Measurements from ENCODE around the gene C11orf97. TPM values are rescaled to one million over a fixed set of nuclear protein-coding genes. Genes with fewer than 3 reads are reported as not detected.
A peak's percentile ranks its signal among the peaks of the same experiment; 100 is the strongest.

C11orf97 gene
- total and polyA plus RNA-seq, 2 experiments from 2014 or later: not detected

DNA sequence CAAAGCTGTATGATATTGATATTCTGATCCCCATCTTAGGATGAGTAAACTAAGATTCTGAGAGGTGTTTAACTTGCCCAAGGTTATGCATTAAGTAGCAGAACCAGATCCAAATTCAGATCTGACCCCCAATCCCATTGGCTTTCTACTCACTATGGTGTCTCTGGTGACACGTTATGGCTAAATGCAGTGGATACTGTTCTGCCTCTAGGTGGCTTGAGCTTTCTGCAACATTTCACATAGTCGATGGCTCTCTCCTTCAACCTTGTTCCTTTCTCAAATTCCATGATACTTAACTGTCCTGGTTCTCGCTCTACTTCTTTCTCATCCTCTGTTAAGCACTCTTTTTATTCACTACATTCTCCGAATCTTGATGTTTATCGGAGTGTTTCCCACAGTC is 9.4 kb downstream of the C11orf97 start:
- Histone ChIP-seq H3K36me3 (ENCODE audit: insufficient read depth) (no peaks in the 10 kb centered on the region), H3K79me2 (replicated peaks; ENCODE audit: insufficient read depth) (no peaks in the 10 kb centered on the region), H3F3A (replicated peaks; ENCODE audit: low read depth) (no peaks in the 10 kb centered on the region), H3K27ac (ENCODE audit: low read depth) (no peak overlapping the region), H3K4me3 (no peak overlapping the region), H3K9me2 (ENCODE audit: insufficient read depth) (no peaks in the 10 kb centered on the region), H3K27me3 (ENCODE audit: insufficient read depth) (no peaks in the 10 kb centered on the region), H2AFZ (no peak overlapping the region), H3K4me2 (no peak overlapping the region), H4K20me1 (replicated peaks; ENCODE audit: insufficient read depth) (no peaks in the 10 kb centered on the region), H3K4me1 (ENCODE audit: insufficient read depth) (no peaks in the 10 kb centered on the region)
- Mint-ChIP-seq H3K27ac (no peak overlapping the region), H3K27me3 (ENCODE audit: insufficient read depth, low read depth, poor library complexity) (peaks cover 5% of the 10 kb centered on the region), H3K9me3 (no peaks in the 10 kb centered on the region), H3K4me1 (no peaks in the 10 kb centered on the region), H3K4me3 (no peak overlapping the region), H3K36me3 (ENCODE audit: low read depth) (no peaks in the 10 kb centered on the region)
- TF ChIP-seq CTCF (conservative IDR thresholded peaks at IDR 0.05; ENCODE audit: low read depth in 2 of 2): peak; percentile 63 to 76
- TF ChIP-seq EZH2 (IDR thresholded peaks at IDR 0.05; ENCODE audit: low read depth, unreplicated experiment): no peak
- ATAC-seq (peak; percentile 90), DNase-seq (ENCODE audit: low spot score) (peak; percentile 74)

DNA sequence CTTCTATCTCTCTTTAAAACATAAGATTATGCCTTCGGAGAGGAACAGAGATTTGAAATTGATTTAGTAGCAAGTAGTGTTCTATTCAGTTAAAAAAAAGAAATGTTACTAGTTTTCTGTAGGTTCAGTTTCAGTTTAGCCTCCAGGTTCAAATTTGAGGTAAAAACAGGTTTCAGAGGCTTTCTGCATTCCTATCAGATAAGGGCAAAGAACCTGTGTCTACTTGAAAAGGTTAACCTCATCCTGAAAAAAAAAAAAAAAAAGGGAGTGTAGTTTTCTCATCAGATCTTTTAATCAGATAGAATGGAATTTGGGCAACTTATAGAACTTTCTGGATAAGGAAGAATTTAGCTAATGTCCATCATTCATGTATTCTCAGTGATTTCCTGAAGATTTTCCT is 12.1 kb downstream of the C11orf97 start:
- H3K4me2 ChIP-seq: no peak overlapping the region
- TF ChIP-seq ZNF331 (CRISPR knock-in tag; IDR thresholded peaks at IDR 0.05; ENCODE audit: low read depth) (no peak), JUNB (IDR thresholded peaks at IDR 0.05; ENCODE audit: unreplicated experiment) (no peak), ETS1 (IDR thresholded peaks at IDR 0.05) (no peak), NANOG (IDR thresholded peaks at IDR 0.05; ENCODE audit: borderline replicate concordance) (no peak), CTCF (conservative IDR thresholded peaks at IDR 0.05; ENCODE audit: low read depth in 2 of 2) (no peak), POLR2AphosphoS5 (IDR thresholded peaks at IDR 0.05; ENCODE audit: low read depth) (no peak), ZNF114 (CRISPR knock-in tag; IDR thresholded peaks at IDR 0.05) (no peak), REST (IDR thresholded peaks at IDR 0.05; ENCODE audit: unreplicated experiment) (no peak), CREB1 (CRISPR knock-in tag; IDR thresholded peaks at IDR 0.05; ENCODE audit: low read depth) (no peak), EZH2 (IDR thresholded peaks at IDR 0.05; ENCODE audit: low read depth, unreplicated experiment) (no peak), EZH2phosphoT487 (IDR thresholded peaks at IDR 0.05; ENCODE audit: unreplicated experiment) (no peak), STAT1 (IDR thresholded peaks at IDR 0.05; ENCODE audit: unreplicated experiment) (no peak)

More for the DNA sequence above, 12.1 kb downstream of the C11orf97 start:
- Mint-ChIP-seq H3K9me3 (no peaks in the 10 kb centered on the region), H3K27ac (no peak overlapping the region), H3K27me3 (ENCODE audit: insufficient read depth, low read depth, poor library complexity) (peaks cover 5% of the 10 kb centered on the region), H3K4me1 (no peaks in the 10 kb centered on the region), H3K36me3 (ENCODE audit: low read depth) (no peaks in the 10 kb centered on the region), H3K4me3 (no peak overlapping the region)
- Histone ChIP-seq H3K79me2 (replicated peaks; ENCODE audit: insufficient read depth) (no peaks in the 10 kb centered on the region), H3K4me3 (no peak overlapping the region), H2AFZ (no peak overlapping the region), H3K27me3 (ENCODE audit: insufficient read depth) (no peaks in the 10 kb centered on the region; the same call in 1 of the 2 replicates), H4K20me1 (replicated peaks; ENCODE audit: insufficient read depth) (no peaks in the 10 kb centered on the region), H3K27ac (ENCODE audit: low read depth) (no peak overlapping the region), H3F3A (replicated peaks; ENCODE audit: low read depth) (no peaks in the 10 kb centered on the region), H3K36me3 (ENCODE audit: insufficient read depth) (no peaks in the 10 kb centered on the region), H3K4me1 (ENCODE audit: insufficient read depth) (no peaks in the 10 kb centered on the region), H3K9me2 (ENCODE audit: insufficient read depth) (no peaks in the 10 kb centered on the region)
- no peak for DNase-seq (ENCODE audit: low spot score)
- ATAC-seq: no peak

Measured in GM23338 (cell line).